Breast epithelium (tissue), 4 donors: ENCODE measurements around the gene NEGR1. TPM values are rescaled to one million over a fixed set of nuclear protein-coding genes. Genes with fewer than 3 reads are reported as not detected.

Source experiments
- DNase-seq, 2 donors: peaks; one replicate each; pipeline ENCODE4 v3.0.0-alpha.2; 2019; ENCODE audit warnings: low spot score in 2 of 2
- H3K27ac ChIP-seq, 2 donors: fragments of 200-600 bp; sonication (generic) in 1 of 2; one replicate each; pipeline ENCODE4 v1.5.1; 2016 to 2019; ENCODE audit warnings: mild to moderate bottlenecking in 1 of 2
- H3K27me3 ChIP-seq, 2 donors: fragments of 200-600 bp; sonication (generic) in 1 of 2; one replicate each; pipeline versions ENCODE4 v1.5.1 to v1.6.0; 2017 to 2019; ENCODE audit warnings: control low read depth in 1 of 2, mild to moderate bottlenecking in 1 of 2
- H3K36me3 ChIP-seq: fragments of 200-600 bp; one replicate; pipeline ENCODE4 v1.5.1; 2019
- H3K4me1 ChIP-seq, 2 donors: fragments of 200-600 bp; sonication (generic); one replicate each; pipeline ENCODE4 v1.5.1; 2016 to 2019; ENCODE audit warnings: control low read depth in 1 of 2
- H3K4me3 ChIP-seq, 3 donors: fragments of 200-600 bp; sonication (generic); 1 replicate in 2 of 3; 2 replicates in 1 of 3; pipeline ENCODE4 v1.5.1; 2016 to 2019; ENCODE audit warnings: mild to moderate bottlenecking in 3 of 3, moderate library complexity in 2 of 3
- H3K9me3 ChIP-seq, 2 donors: fragments of 200-600 bp; sonication (generic) in 1 of 2; one replicate each; pipeline ENCODE4 v1.5.1; 2016 to 2019; ENCODE audit warnings: control low read depth in 1 of 2
- POLR2A ChIP-seq: fragments of 450-650 bp; IDR thresholded peaks from one replicate; pipeline ENCODE4 v1.6.1; 2016; ENCODE audit warnings: antibody characterized with exemption, mild to moderate bottlenecking, moderate library complexity
- POLR2AphosphoS5 ChIP-seq, 3 donors: sonication (generic); formaldehyde crosslinking; IDR thresholded peaks; one replicate each; pipeline ENCODE4 v1.6.1; 2017; ENCODE audit warnings: antibody characterized with exemption in 3 of 3
- intact Hi-C: fragments of 100-400 bp; cut with DNase I; formaldehyde crosslinking; loops from one replicate; pipeline ENCODE4 v1.15.1; 2023; ENCODE audit warnings: low total_unique reads
- total RNA-seq, 3 donors: library from RNA; depleted of rRNA; stranded (reverse); fragments of >200 nt; gene quantifications; one replicate each; pipeline ENCODE4 v1.1.0, GENCODE V29; 2016
- TF ChIP-seq, protein P1 (sequence below), 3 donors: fragments of 450-650 bp; IDR thresholded peaks; one replicate each; pipeline ENCODE4 v1.5.1; 2016 to 2017; ENCODE audit warnings: antibody characterized with exemption in 3 of 3, mild to moderate bottlenecking in 3 of 3, moderate library complexity in 3 of 3

The NEGR1 gene
- 10 to 100 TPM in 1 of 3 donors, 1 to 10 TPM in 2; 5.6 to 33.3 (median 7.9) TPM for total RNA-seq

DNA sequence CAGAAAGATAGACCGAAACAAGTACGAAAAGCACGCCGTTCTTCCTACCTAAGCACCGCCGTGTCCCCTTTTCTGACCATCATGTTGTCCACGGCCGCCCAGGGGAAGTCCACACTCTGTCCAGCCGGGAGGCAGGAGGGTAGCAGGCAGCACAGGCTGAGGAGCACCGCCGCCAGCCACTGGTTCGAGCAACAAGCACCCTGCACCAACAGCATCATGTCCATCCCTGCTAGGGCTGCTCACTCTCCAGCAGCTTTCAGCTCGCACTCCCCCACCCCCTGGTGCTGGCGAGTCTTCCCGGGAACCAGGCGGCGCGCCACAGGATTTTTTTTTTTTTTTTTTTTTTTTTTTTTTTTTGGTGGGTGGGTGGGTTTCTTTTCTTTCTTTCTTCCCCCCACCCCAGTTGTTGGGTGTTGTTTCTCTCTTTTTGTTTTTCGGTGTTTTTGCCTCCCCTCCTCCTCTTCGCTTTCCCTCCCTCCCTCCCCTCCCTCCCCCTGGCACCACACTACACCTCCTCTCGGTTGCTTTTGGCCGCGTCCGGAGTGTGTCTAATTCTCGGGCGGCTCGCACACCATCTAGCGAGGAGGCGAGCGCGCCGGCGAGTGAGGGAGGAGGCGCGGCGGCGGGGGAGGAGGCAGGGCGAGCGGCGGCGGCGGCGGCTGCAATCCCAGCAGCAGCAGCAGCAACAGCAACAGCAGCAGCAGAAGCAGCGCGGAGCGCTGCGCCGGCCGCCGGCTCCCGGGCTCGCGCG, at the start of gene NEGR1:
TSS of gene NEGR1 (minus strand) at position 269 of the 751 bp plus-strand sequence.
- H3K4me1 ChIP-seq = no peaks in the 10 kb centered on the region
- intact Hi-C loops = no loop called here
- peak; percentile 69 to 77 for DNase-seq

DNA sequence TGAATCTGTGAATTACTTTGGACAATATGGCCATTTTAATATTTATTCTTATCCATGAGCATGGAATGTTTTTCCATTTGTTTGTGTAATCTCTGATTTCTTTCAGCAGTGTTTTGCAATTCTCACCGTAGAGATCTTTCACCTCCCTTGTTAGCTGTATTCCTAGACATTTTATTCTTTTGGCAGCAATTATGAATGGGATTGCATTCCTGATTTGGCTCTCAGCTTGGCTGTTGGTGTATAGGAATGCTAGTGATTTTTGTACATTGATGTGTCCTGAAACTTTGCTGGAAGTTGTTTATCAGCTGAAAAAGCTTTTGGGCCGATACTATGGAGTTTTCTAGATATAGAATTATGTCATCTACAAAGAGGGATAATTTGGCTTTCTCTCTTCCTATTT, 44.2 kb upstream of the NEGR1 start:
- no peaks in the 10 kb centered on the region for H3K36me3 ChIP-seq
- no peak for DNase-seq
- TF ChIP-seq POLR2A (no peak), POLR2AphosphoS5 (IDR thresholded peaks at IDR 0.05) (no peak)
- TF ChIP-seq, protein P1, sequence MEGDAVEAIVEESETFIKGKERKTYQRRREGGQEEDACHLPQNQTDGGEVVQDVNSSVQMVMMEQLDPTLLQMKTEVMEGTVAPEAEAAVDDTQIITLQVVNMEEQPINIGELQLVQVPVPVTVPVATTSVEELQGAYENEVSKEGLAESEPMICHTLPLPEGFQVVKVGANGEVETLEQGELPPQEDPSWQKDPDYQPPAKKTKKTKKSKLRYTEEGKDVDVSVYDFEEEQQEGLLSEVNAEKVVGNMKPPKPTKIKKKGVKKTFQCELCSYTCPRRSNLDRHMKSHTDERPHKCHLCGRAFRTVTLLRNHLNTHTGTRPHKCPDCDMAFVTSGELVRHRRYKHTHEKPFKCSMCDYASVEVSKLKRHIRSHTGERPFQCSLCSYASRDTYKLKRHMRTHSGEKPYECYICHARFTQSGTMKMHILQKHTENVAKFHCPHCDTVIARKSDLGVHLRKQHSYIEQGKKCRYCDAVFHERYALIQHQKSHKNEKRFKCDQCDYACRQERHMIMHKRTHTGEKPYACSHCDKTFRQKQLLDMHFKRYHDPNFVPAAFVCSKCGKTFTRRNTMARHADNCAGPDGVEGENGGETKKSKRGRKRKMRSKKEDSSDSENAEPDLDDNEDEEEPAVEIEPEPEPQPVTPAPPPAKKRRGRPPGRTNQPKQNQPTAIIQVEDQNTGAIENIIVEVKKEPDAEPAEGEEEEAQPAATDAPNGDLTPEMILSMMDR (IDR thresholded peaks at IDR 0.05) = no peak
- no peak overlapping the region for H3K4me3 ChIP-seq
- H3K27ac ChIP-seq = no peak overlapping the region
- intact Hi-C loops = no loop called here
- H3K27me3 ChIP-seq = no peaks in the 10 kb centered on the region
- no peaks in the 10 kb centered on the region for H3K4me1 ChIP-seq
- no peaks in the 10 kb centered on the region for H3K9me3 ChIP-seq

More for the DNA sequence above, at the start of gene NEGR1:
- Histone ChIP-seq H3K27me3 (no peaks in the 10 kb centered on the region), H3K36me3 (no peaks in the 10 kb centered on the region), H3K4me3 (peak within 1 kb of the TSS; percentile 67 to 74 (median 73)), H3K9me3 (no peaks in the 10 kb centered on the region), H3K27ac (peak within 1 kb of the TSS; percentile 83 to 84)
- TF ChIP-seq POLR2AphosphoS5 (IDR thresholded peaks at IDR 0.05) (peak in 1 of 3 donors; percentile 19), POLR2A (no peak)
- TF ChIP-seq, protein P1 (IDR thresholded peaks at IDR 0.05) = no peak

DNA sequence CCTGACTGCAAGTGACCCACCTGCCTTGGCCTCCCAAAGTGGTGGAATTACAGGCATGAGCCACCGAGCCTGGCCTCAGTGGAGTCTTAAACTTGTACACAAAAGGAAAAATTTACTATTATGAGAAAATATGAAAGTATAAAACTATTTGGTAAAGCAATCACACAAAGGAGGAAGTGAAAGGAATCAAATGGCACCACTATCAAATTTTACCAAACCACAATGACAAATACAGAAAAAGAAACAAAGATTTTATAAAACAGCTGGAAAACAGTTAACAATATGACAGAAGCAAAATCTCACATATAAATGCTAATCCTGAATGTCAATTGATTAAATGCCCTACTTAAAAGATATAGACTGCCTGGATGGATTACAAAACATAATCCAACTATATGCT, 42.1 kb upstream of the NEGR1 start:
- H3K27ac ChIP-seq = no peak overlapping the region
- intact Hi-C loops = no loop called here
- H3K36me3 ChIP-seq = no peaks in the 10 kb centered on the region
- no peak for DNase-seq
- no peaks in the 10 kb centered on the region for H3K4me1 ChIP-seq
- no peak overlapping the region for H3K4me3 ChIP-seq
- TF ChIP-seq, protein P1 (IDR thresholded peaks at IDR 0.05) = no peak
- TF ChIP-seq POLR2A (no peak), POLR2AphosphoS5 (IDR thresholded peaks at IDR 0.05) (no peak)
- no peaks in the 10 kb centered on the region for H3K9me3 ChIP-seq
- H3K27me3 ChIP-seq = no peaks in the 10 kb centered on the region

DNA sequence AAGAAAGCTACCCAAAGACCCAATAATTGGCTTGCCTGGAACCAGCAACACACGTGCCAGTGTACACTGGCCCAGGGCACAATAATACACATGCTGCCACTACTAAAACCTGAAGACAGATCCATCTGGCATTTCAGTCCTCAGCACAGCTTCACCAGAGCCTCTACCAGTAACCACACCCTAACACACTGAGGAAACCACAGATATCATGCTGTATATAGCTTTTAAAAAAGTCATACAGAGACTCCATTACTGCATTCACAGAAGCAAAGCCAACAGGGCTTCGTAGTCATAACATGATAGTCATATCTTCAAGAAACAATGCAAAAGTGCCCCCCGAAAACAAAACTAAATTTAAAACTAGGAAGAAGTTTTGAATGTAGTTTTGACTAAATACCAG, 40.6 kb upstream of the NEGR1 start:
- H3K4me3 ChIP-seq = no peak overlapping the region
- no peak for DNase-seq
- no peaks in the 10 kb centered on the region for H3K27me3 ChIP-seq
- intact Hi-C loops = no loop called here
- no peaks in the 10 kb centered on the region for H3K36me3 ChIP-seq
- H3K9me3 ChIP-seq = no peaks in the 10 kb centered on the region
- H3K27ac ChIP-seq = no peak overlapping the region
- TF ChIP-seq POLR2A (no peak), POLR2AphosphoS5 (IDR thresholded peaks at IDR 0.05) (no peak)
- TF ChIP-seq, protein P1 (IDR thresholded peaks at IDR 0.05) = no peak
- H3K4me1 ChIP-seq = no peaks in the 10 kb centered on the region

DNA sequence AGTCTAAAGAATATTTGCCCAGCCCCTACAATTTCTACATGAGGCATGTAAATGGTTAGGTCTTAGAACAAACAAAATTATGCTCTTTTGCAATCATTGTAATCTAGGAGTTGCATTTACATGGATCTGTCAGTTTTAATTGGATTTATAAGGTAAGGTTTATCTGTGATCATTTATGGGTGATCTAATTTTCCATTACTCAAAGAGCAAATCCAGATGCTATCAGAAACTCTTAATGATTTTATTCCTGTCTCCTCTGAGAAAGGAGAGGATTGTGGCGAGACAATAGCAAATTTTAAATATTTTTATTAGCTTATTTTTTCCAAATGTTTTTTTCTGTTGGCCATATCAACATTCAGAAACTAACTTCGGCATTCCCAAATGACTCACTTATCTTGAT, 14.2 kb upstream of the NEGR1 start:
- TF ChIP-seq POLR2A (no peak), POLR2AphosphoS5 (IDR thresholded peaks at IDR 0.05) (no peak)
- TF ChIP-seq, protein P1 (IDR thresholded peaks at IDR 0.05) = no peak
- Histone ChIP-seq H3K27ac (no peak overlapping the region), H3K36me3 (no peaks in the 10 kb centered on the region), H3K27me3 (no peaks in the 10 kb centered on the region), H3K4me1 (no peaks in the 10 kb centered on the region), H3K9me3 (no peaks in the 10 kb centered on the region), H3K4me3 (no peak overlapping the region)
- no peak for DNase-seq
- intact Hi-C loops = no loop called here
